NCI-H2196 (cell line): ENCODE data around the gene SLC22A23.

Experiments used
- DNase-seq: peaks from one replicate; lab custom pipeline; 2025; ENCODE audit not compliant: unreplicated experiment; lab: John Stamatoyannopoulos, UW

Gene SLC22A23

DNA sequence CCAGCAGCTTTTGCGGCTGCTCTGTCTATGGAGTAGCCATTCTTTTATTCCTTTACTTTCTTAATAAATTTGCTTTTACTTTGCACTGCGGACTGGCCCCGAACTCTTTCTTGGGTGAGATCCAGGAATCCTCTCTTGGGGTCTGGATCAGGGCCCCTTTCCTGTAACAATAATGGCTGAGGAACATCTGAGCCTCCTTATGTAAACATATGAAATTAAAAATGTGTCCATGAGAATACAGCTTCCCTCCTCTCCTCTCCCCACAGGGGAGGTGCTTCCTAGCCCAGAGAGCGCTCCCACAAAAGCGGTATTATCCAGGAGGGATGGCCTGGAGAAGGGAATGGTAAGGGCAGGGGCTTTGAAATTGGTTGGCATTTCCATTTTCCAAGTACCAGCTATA is 117.0 kb downstream of the SLC22A23 start:
- DNase-seq: no peak

DNA sequence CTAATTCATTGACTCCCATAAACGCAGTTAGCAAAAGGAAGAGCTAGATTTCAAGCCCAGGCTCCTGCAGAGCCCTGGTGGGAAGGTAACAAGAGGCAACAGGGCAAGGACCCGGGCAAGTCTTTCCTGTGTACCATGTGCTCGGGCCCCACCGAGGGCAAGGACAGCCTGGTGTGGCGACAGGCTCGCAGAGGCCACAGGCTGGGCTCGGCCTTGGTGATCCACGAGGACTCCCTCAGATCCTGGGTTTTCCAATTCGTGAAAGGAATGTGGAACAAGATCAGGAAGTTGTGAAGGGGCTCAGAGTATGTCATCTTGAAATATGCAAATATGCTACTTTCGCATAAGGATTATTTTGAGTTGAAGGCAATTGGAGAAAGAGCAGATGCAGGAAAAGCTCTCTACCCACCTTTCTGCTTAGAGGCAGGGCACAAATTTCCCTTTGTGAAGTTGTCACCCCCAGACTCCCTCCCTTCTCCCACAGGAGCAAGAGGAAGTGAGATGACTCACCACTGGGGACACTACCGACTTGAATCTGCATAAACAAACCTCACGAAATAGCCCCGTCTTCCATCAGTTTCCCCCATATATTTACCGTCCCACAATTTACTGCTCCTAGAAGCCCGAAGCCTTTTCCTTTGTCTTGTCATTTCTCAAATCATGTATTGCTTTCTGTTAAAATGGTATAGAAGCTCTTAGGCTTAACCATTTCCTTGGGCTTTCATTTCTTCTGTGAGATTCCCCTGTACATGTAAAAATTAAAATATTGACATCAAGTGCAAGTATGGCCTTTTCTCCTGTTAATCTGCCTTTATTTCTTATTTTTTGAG is 119.1 kb downstream of the SLC22A23 start:
- no peak for DNase-seq

GRCh38 chr6:3336859-3337515 is 119.9 kb downstream of the SLC22A23 start:
- no peak for DNase-seq

DNA sequence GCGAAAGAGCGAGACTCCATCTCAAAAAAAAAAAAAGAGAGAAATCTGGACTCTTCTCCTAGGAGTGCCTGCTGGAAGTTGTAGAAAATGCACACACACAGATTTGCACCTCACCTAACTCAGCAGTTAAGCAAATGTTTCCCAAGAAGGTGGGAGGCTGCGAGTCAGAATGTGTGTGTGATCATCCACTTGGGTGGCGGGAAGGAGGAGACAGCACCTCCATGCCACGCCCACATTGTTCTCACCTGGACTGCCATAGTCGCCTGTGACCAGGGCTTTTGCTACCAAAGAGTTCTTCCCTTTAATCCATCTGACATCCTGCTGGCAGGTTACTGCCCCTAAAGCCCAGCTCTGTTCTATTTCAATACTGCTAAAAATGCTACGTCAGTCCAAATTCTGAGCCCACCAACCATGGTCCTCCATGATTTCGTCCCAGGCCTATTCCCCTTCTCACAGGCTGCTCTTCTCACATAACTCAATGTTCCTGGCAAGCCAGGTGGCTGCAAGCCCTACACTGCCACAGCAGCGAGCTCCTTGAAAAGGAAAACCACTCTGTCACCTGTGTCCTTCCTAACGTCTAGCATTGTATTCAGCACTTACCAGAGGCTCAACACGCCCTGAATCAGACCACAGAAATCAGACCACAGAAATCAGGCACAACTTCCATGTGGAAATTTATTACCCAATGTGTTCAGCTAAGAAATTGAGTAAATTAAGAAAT is 120.6 kb downstream of the SLC22A23 start:
- no peak for DNase-seq

DNA sequence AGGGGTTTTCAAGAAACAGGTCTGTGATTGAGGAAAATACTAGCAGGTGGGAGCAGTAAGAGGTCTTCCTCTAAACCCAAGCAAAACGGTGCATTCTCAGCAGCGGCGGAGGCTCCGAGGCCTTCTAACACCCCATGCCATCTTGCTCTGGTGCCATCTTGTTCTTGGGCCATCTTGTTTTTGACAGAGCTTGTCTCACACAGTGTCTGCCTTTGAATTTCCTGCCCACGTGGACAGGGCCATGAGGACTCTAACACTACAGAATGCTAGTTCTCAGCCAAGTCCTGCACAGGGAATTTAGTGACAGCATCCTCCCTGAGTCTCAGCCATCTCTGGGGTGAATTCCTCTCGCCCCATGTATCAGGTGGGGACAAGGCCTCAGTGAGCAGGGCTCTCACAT is 121.7 kb downstream of the SLC22A23 start:
- no peak for DNase-seq

GRCh38 chr6:3334555-3334954 is 122.3 kb downstream of the SLC22A23 start:
- peak; percentile 74 for DNase-seq

DNA sequence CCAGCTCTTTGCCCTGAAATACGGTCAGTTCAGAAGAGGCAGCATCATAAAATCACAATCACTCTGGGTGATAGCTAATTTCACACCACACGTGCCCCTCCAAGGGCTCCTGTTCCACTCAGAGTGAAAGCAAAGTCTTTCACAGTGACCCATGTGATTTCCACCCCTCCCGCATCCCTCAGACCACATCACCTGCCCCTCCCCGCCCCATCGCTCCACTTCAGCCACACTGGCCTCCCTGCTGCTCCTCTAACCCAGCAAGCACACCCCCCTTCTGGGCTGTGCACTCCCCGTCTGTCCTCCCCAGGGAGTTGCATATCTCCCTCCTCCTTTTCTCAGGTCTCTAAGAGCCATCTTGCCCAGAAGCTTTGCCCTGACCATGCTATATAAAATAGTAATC is 123.6 kb downstream of the SLC22A23 start:
- DNase-seq: no peak

GRCh38 chr6:3331971-3332370 is 124.9 kb downstream of the SLC22A23 start:
- DNase-seq: no peak

DNA sequence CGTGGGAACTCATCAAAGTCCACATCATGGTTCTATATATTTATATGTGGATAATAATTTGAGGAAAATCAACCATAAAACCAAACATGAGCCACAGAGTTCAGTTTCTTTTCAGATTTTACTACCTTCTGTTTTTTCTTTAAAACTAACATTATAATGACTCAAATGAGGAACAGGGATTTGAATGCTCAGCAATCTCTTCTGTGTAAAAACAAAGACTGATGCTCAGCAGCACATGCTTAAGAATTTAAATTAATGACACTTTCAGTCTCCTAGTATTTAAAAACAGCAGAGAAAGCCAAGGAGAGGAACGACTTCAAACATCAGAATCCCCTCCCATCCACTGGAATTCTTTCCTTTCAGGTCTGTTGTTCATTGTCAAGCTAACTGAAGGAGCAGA is 125.4 kb downstream of the SLC22A23 start:
- DNase-seq: no peak

DNA sequence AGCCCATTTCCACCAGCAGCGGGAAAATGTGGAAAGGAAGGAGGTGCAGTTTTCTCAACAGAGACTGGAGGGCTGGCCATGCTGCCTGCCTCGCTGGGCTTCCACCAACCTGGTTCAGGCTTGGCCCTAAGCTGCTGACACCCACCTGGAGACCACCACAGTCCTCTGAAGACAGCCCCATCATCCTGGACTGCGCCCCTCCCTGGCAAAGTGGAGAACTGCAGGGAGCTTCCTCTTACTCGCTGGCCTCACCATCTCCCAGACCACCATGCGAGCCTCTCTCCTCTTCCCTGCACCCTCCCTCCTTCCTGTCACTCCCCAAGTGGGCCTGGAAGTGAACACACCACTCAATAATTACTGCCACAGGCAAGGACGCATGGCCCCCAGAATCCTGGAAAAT is 126.7 kb downstream of the SLC22A23 start:
- DNase-seq: no peak

DNA sequence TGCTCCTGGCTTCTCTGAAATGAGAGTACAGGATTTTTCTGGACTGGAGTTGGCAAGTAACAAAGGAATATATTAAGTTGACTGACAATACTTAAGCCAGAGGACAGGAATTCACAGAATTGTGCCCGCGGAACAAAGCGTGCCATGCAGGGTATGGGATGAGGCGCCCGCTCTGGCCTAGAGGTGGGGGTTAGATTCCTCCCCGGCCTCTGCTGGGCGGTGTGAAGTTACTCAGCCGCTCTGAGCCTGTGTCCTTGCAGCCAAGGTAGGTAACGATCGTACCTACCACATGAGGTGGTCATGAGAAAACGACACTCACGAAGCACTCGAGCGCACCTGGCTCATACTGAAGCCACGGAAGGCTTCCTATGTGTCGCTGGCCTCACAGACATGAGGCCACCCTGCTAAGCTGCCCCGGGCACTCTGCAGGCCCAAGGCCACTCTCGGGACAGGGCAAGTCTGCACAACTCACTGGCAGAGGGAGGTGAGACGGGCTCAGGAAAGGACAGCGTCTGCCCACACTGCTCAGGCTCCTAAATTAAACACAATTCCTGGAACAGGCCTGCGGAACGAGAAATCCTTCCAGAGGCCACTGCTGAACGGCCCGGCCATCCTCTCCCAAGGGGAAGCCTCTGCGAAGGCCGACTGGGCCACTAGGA is 127.3 kb downstream of the SLC22A23 start:
- no peak for DNase-seq

DNA sequence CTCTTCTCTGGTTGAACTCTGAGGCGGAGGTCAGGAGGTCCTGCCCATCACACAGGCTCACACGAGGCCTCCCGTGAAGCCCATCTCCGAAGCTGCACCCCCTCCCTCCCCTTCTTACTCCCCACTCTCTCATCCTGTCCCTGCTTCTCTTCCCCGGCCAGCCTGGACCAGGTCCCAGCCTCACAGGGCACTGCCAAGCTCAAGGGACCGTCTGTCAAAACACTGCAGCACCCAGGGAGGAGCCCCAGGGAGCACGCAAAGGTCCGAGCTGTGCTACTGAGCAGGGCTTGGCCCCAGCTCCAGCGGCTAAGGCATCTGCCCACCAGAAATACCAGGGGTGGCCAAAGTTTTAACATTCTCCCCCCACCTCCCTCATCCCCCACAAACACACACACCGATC is 128.1 kb downstream of the SLC22A23 start:
- DNase-seq: no peak

GRCh38 chr6:3328145-3328544 is 128.7 kb downstream of the SLC22A23 start:
- no peak for DNase-seq

- DNase-seq: no peak
These were observed 129.4 kb downstream of the SLC22A23 start for GRCh38 chr6:3327403-3327802.

- DNase-seq: no peak
These were observed 129.9 kb downstream of the SLC22A23 start for GRCh38 chr6:3326981-3327380.

DNA sequence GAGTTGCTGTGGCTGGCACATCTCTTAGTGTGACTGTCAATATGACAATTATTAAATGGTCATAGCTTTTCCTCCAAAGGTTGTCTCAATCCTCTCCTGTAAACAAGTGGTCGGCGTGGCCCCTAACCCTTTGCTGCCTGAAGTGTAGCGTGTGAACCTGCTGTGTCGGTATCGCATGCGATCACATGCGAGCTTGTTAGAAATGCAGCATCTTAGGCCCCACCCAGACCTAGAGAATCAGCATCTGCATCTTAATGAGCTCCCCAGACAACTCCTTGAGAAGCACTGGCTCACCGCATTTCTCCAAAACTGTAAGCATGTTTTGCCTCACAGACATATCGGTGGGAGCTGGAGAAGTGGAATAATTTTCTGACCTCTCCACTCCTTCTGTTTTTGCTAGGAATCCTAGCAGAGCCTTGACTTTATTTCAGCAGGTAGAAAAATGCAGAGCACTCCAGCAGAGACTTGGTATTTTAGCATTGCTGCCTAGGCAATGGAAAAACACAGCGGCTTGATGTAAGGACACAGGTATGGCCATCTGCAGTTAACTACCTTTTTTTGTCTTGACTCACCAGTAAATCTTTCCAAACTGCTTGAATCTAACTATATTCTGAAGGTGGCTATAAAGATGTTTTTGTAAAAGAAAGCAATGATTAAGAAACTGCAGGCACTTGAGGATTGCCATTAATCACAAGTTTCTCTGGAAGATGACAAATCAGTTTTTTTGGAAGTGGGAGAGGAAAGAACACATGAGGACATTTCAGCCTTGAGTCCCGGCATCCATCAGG is 130.5 kb downstream of the SLC22A23 start:
- DNase-seq: no peak

- DNase-seq: peak; percentile 53
These were observed 131.6 kb downstream of the SLC22A23 start for GRCh38 chr6:3325210-3325609.

- no peak for DNase-seq
These were observed 132.4 kb downstream of the SLC22A23 start for GRCh38 chr6:3324262-3324942.

GRCh38 chr6:3323696-3324261 is 133.1 kb downstream of the SLC22A23 start:
- no peak for DNase-seq

GRCh38 chr6:3323148-3323547 is 133.7 kb downstream of the SLC22A23 start:
- DNase-seq: no peak
